Sciatic nerve (tissue), 2 donors: ENCODE results near the gene IBA57. TPM values are rescaled to one million over a fixed set of nuclear protein-coding genes. Genes with fewer than 3 reads are reported as not detected.
"Not testable (repeated sequence)": the region's sequence is repeated elsewhere in the genome, so short reads cannot be mapped to it uniquely, and the experiment has no call there.

Experiments used
- ATAC-seq: fragments of 200-7000 bp; cut with Tn5 transposase; one replicate; pipeline ENCODE4 v1.9.1; 2020; ENCODE audit warnings: mild to moderate bottlenecking, moderate library complexity
- DNase-seq: peaks from one replicate; pipeline ENCODE4 v3.0.0-alpha.2; 2020; ENCODE audit warnings: low spot score
- intact Hi-C: fragments of 100-400 bp; cut with DNase I; formaldehyde crosslinking; loops from one replicate; pipeline ENCODE4 v1.14.2; 2022
- total RNA-seq: library from RNA; stranded (reverse); fragmentation: NEBNext Ultra II Directional; extraction: Animal tissue kit (Norgen Biotek cat#: 25700); gene quantifications from one replicate; pipeline ENCODE4 v1.2.1, GENCODE V29; 2021
- donor health status: DM: no; HTN: no; CAD: no.
- donor health status: DM: no; HTN: no; CAD: no.

IBA57 gene
- total RNA-seq, 1 donor from 2014 or later: 10.4 TPM

- no peak for ATAC-seq
- intact Hi-C loops: no loop called here
- no peak for DNase-seq
Observed at GRCh38 chr1:228216371-228217320, 51.0 kb downstream of the IBA57 start.

DNA sequence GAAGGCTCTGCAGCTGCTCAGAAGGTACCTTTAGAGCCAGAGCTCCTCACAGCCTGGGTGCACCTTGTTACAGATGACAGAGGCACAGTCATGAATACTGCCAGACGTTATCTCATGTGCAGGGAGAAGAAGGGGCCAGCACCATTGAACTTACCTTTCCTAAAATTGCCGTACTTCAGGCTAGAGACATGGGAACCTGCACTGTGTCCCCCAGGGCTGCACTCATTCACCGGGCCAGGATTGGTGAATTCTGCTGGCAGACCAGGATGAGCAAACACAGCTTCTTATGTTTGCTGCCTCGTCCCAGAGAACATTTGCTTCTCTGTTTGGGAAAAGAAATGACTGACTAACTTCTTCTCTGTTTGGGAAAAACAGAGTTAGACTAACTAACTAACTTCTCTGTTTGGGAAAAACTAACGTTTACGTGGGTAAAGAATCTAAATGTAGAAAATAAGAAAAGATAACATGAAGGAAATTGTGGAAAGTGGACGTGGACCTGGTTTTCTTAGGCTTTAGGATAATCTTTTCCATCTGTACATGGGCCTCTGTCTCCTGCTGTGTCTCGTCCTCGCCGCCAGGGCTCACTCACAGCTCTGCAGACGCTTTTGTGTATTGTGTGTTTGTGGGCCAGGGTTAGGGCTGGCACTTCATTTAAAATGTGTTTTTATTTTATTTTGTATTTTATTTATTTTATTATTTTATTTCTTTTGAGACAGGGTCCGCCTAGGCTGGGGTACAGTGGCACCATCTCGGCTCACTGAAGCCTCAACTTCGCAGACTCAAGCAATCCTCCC lies 52.1 kb downstream of the IBA57 start:
- intact Hi-C loops: no loop called here
- ATAC-seq: no peak
- no peak for DNase-seq

DNA sequence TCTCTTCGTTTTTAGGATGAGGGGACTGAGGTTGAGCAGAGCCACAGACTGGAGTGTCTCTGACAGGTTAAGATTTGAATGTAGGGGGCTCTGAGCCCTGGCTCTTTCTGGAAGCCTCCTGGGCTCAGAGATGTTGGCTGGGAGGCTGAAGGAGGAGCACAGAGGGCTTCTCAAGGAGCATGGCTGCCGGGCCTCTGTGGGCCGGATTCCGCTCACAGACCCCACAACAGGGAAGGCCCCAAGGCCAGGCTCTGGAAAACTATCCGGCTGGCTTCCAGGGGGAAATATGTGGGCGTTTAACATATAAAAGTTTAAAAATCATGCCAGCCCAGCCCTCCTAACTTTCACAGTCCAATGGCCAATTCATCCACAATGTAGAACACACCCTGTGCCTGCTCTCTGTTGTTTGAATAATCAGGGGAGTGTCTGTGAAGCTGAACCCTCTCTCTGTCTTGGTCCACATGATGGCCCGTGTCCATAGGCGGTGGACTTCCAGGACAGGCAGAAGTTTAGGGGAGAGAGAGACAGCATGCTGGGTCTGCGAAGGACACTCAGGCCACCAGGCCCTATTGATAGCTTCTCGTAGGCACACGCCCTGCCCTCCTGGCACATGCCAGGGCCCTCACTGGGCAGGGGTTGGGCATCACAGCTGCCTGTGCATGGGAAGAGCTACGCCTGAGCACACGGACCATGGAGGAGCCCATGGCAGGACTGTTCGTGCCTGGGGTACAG lies 53.1 kb downstream of the IBA57 start:
- intact Hi-C loops: no loop called here
- ATAC-seq (no peak), DNase-seq (no peak)

DNA sequence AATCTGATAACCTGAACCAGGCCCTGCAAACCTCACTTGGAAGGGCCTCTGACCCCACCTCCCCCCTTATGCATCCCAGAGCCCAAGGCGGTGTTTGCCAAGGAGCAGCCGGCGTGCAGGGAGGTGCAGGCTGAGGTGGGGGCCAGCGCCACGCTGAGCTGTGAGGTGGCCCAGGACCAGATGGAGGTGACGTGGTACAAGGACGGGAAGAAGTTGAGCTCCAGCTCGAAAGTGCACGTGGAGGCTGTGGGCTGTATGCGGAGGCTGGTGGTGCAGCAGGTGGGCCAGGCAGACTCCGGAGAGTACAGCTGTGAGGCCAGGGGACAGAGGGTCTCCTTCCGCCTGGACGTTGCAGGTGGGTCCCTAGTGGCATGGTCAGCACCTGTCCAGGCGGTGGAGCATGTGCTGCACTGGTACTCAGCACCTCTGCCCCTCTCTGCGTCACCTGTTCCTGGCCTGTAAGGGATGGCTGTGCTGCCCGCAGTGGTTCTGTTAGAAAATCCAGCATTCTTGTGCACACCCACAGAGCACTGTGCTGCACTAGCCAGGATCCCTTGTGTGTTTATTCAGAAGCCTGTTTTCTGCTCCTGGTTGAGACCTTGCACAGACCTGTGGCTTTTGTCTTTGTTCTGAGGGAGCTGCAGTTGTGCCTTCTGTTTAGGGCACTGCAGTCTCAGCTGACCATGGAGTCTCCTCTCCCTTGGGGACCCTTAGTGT lies 53.8 kb downstream of the IBA57 start:
- DNase-seq (no peak), ATAC-seq (no peak)
- intact Hi-C loops: no loop called here

DNA sequence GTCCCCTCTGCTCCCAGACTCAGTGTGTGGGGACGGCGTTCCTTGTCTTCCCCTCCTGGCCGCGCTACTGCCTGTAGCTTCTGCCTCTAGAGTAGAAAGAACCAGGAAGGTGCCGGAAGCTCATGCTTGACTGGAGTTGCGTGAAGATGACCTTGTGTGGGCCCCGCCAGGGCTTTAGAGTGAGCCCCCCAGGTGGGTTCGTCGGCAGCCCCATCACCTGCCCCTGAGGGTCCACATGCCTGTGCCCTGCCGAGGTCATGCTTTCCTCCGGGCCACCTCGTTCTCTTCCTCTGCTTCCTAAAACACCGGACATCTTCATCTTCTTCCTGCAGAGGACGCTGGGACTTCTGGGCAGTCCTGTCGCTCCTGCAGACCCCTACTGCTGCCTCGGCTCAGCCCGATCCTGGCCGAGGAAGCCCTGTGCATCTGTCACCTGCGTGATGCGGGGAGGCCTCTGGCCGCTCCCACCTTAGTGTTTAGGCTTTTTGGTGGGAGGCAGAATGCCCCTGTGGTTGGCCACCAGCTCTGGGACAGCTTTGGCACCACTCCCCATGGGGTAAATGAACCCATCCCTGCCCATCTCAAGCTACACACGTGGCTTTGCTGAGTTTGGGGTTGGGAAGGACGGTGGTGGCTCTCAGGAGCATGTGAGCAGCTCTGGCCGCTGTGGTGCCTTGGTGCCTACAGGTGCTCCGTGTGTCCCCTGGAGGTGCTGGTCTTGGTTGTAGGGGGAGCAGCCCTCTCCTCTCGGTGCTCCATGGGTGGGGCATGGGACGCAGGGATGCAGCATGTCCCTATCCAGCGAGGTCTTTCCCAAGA lies 54.6 kb downstream of the IBA57 start:
- intact Hi-C loops: no loop called here
- DNase-seq (no peak), ATAC-seq (no peak)

GRCh38 chr1:228221097-228221496 lies 55.5 kb downstream of the IBA57 start:
- DNase-seq, ATAC-seq, intact Hi-C loops: not testable (repeated sequence)

- DNase-seq (no peak), ATAC-seq (no peak)
- intact Hi-C loops: no loop called here
Observed at GRCh38 chr1:228222548-228222947, 56.9 kb downstream of the IBA57 start.

- DNase-seq (no peak), ATAC-seq (no peak)
- intact Hi-C loops: no loop called here
Observed at GRCh38 chr1:228224198-228225164, 58.9 kb downstream of the IBA57 start.

GRCh38 chr1:228225165-228225710 lies 59.6 kb downstream of the IBA57 start:
- intact Hi-C loops: no loop called here
- DNase-seq (no peak), ATAC-seq (no peak)

DNA sequence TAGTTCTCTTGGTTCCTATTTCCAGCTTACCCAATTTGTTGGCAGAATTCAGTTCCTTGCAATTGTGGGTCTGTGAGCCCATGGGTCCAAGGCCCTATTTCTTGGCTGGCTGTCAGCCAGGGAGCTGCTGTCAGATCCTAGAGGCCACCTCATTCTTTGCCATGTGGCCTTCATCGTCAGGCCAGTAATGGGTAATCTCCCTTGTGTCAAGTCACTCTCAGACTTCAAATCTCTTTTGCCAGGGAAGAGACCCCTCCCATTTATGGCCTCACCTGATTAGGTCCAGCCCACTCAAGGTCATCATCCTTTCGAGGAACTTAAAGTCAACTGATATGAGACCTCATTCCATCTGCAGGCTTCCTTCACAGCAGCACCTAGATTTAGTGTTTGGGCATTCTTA lies 60.1 kb downstream of the IBA57 start:
- no peak for DNase-seq
- no peak for ATAC-seq
- intact Hi-C loops: no loop called here

DNA sequence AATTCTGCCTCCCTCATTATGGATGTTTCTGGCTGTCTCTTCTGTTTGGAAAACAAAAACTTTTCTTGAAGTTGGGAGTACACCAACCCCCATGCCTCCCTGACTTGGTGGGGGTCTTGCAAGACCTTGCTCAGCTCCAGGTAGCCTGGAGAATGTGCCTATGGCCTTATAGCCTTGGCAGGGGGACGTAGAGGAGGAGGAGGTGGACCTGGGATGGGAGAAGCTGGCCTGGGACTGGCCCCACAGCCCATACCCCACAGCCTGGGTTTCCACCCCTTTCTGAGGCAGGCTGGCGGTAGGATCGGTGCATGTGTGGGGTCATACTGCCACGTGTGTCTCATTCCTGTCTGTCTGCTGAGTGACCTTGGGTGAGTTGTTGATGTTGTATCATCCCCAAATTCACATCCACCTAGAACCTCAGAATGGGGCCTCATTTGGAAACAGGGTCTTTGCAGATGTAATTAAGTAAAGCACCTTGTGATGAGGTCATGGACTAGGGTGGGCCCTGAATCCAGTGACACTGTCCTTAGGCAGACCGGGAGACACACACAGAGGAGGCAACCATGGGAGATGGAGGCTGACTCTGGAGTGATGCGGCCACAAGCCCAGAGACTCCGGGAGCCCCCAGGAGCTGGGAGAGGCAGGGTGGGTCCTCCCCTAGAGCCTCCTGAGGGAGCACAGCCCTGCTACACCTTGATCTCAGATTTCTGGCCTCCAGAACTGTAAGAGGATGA lies 60.7 kb downstream of the IBA57 start:
- ATAC-seq: no peak
- intact Hi-C loops: no loop called here
- no peak for DNase-seq

DNA sequence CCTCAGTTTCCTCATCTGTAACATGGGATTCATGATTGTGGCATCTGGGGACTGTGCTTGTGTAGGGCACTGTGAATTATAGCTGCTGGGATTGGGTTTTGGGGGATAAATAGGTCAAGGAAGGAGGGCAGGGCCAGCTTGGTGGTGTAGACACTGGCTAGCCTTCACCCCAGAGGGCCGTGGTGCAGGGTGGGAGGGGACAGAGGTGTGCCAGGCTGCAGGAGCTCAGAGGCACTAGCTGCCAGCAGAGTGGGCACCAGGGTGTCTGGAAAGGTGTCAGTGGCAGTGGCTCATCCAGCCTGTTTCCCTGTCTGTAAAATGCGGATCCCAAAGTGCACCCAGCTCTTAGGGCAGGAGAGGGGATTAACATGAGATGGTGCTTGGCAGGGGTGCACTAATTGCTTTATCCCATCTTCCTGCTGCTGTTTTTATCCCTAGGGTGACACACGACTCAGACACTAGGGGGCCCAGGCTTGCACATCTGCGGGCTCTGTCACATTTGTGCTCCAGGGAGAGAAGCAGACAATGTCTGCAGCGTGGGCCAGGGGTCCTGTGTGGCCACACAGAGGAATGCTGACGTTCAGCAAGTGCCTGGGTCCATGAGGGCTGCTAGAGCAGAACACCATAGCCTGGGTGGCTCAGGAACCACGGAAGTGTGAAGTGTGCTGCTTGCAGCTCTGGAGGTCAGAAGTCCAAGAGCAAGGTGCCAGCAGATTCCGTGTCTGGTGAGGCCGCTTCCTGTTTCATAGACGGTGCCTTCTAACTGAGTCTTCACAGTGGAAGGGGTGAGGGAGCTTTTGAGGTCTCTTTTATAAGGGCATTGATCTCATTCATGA lies 61.6 kb downstream of the IBA57 start:
- intact Hi-C loops: no loop called here
- ATAC-seq (no peak), DNase-seq (no peak)

DNA sequence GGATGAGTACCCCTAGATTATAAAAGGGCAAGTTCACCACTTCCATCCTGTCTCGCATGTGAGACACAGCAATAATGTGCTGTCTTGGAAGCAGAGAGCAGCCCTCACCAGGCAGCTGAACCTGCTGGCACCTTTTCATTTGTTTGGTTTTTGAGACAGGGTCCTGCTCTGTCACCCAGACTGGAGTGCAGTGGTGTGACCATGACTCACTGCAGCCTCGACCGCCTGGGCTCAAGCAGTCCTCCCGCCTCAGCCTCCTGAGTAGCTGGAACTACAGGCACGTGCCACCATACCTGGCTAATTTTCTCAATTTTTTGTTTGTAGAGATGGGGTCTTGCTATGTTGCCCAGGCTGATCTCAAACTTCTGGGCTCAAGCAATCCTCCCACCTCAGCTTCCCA lies 62.5 kb downstream of the IBA57 start:
- ATAC-seq, intact Hi-C loops, DNase-seq: not testable (repeated sequence)

DNA sequence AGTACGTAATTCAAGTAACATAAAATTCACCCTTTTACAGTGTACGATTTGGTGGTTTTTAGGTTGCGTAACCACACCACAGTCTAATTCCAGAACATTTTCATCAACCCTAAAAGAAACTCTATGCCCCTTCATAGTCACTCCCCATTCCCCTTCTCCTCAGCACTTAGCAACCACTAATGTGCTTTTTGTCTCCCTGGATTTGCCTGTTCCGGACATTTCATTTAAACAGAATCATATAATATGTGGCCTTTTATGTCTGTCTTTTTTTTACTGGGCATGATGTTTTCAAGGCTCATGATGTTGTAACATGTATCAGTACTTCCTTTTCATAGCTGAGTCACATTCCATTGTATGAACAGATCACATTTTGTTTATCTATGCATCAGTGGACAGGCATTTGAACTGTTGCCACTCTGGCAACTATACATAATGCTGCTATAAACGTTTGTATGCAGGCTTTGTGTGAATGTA lies 63.0 kb downstream of the IBA57 start:
- no peak for DNase-seq
- intact Hi-C loops: no loop called here
- ATAC-seq: no peak

GRCh38 chr1:228231189-228231588 lies 65.6 kb downstream of the IBA57 start:
- DNase-seq: no peak
- ATAC-seq: no peak
- intact Hi-C loops: no loop called here
